Neural crest cell (in vitro differentiated cells): Measurements from ENCODE around the gene CTRL. TPM values are rescaled to one million over a fixed set of nuclear protein-coding genes. Genes with fewer than 3 reads are reported as not detected.
"Not testable (repeated sequence)": the region's sequence is repeated elsewhere in the genome, so short reads cannot be mapped to it uniquely, and the experiment has no call there.

Source experiments
- DNase-seq: peaks from one replicate; pipeline ENCODE4 v3.0.0; 2021; ENCODE audit warnings: low read depth, mixed read lengths, low spot score
- H3K27ac Mint-ChIP-seq: one replicate; pipeline ENCODE4 v1.8.0; 2021; ENCODE audit warnings: mild to moderate bottlenecking, mixed read lengths; ENCODE audit not compliant: unreplicated experiment
- H3K27me3 Mint-ChIP-seq: 2 replicates; pipeline ENCODE4 v1.8.0; 2021; ENCODE audit warnings: low read depth, mild to moderate bottlenecking, mixed read lengths
- H3K36me3 Mint-ChIP-seq: 2 replicates; pipeline ENCODE4 v1.8.0; 2021; ENCODE audit warnings: low read depth, mild to moderate bottlenecking, mixed read lengths
- H3K4me1 Mint-ChIP-seq: 2 replicates; pipeline ENCODE4 v1.8.0; 2021; ENCODE audit warnings: mixed read lengths
- H3K4me3 Mint-ChIP-seq: one replicate; pipeline ENCODE4 v1.8.0; 2021; ENCODE audit warnings: mild to moderate bottlenecking, mixed read lengths
- H3K9me3 Mint-ChIP-seq: 2 replicates; pipeline ENCODE4 v1.8.0; 2021; ENCODE audit warnings: mixed read lengths
- total RNA-seq: library from RNA; stranded (reverse); gene quantifications from 2 replicates; pipeline ENCODE4 v1.2.1, GENCODE V29; 2021
- TF ChIP-seq, protein P1 (sequence below): fragments of 200-600 bp; sonication (generic); conservative IDR thresholded peaks from 2 replicates; pipeline ENCODE4 v1.5.0; 2021; ENCODE audit warnings: antibody characterized with exemption, mild to moderate bottlenecking

The CTRL gene
- total RNA-seq, 1 donor from 2014 or later, result 3.0 TPM

DNA sequence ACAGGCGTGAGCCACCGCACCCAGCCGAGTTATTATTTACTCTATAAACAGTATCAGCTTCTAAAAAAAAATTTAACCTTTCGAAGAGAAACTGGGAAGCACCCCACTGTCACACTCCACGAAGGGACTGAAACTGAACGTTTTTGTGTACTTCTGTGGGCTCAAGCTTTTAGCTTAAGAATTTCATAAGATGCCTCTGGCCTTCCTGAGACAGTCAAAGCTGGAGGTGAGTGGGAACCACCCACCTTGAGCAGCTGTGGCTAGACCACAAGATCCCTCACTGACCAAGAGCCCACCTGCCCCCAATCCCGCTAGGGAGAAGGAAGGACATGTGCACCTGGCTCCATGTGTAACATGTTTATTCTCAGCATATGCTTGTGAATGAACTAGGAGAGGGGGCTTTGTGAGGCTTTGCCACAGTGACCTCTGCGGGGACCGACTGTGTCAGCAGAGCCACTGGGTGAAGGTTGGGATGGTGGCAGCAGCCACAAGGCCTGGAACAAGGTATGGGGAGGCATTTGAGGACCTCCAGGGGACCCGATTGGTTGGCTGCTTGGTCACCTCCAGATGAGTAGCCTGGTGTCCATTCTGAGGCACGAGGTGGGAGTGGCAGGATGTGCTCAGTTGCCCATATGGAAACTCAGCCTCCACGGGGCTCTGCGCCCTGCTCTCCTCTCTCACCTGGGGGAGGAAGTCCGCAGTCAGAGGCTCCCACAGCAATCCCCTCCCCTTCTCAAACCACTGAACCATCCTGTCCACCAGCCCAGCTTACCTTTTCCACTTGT lies 43.9 kb upstream of the CTRL start:
- H3K4me1 Mint-ChIP-seq, result no peaks in the 10 kb centered on the region
- no peak overlapping the region for H3K4me3 Mint-ChIP-seq
- TF ChIP-seq, protein P1, sequence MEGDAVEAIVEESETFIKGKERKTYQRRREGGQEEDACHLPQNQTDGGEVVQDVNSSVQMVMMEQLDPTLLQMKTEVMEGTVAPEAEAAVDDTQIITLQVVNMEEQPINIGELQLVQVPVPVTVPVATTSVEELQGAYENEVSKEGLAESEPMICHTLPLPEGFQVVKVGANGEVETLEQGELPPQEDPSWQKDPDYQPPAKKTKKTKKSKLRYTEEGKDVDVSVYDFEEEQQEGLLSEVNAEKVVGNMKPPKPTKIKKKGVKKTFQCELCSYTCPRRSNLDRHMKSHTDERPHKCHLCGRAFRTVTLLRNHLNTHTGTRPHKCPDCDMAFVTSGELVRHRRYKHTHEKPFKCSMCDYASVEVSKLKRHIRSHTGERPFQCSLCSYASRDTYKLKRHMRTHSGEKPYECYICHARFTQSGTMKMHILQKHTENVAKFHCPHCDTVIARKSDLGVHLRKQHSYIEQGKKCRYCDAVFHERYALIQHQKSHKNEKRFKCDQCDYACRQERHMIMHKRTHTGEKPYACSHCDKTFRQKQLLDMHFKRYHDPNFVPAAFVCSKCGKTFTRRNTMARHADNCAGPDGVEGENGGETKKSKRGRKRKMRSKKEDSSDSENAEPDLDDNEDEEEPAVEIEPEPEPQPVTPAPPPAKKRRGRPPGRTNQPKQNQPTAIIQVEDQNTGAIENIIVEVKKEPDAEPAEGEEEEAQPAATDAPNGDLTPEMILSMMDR, result no peak
- no peak for DNase-seq
- peaks cover 10% of the 10 kb centered on the region for H3K27me3 Mint-ChIP-seq
- H3K27ac Mint-ChIP-seq, result no peak overlapping the region
- H3K36me3 Mint-ChIP-seq, result no peaks in the 10 kb centered on the region
- H3K9me3 Mint-ChIP-seq, result no peaks in the 10 kb centered on the region

DNA sequence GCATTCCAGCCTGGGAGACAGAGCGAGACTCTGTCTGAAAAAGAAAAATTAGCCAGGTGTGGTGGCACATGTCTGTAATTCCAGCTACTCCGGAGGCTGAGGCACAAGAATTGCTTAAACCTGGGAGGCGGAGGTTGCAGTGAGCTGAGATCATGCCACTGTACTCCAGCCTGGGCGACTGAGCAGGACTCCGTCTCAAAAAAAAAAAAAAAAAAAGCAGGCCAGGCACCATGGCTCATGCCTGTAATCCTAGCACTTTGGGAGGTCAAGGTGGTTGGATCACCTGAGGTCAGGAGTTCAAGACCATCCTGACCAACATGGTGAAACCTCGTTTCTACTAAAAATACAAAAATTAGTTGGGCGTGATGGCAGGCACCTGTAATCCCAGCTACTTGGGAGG lies 40.6 kb upstream of the CTRL start:
- not testable (repeated sequence) for H3K4me3 Mint-ChIP-seq, H3K27ac Mint-ChIP-seq, H3K36me3 Mint-ChIP-seq, DNase-seq, H3K9me3 Mint-ChIP-seq
- peaks cover 16% of the 10 kb centered on the region for H3K4me1 Mint-ChIP-seq
- H3K27me3 Mint-ChIP-seq, result peaks cover 10% of the 10 kb centered on the region

DNA sequence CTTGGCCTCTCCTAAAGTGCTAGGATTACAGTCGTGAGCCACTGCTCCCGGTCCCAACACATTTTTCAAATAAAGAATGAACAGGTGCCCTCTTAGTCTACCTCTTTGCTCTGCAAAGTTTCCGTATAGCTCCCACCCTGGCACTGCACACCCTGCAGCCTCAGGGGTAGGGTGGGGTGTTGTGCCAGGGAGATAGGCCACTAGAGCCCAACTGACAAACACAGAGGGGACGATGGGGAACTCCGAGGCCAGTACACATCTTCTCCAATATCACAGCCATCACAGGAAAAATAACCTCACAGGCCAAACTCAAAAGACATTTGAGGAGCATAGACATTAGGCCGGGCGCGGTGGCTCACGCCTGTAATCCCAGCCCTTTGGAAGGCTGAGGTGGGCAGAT lies 39.4 kb upstream of the CTRL start:
- no peak for DNase-seq
- H3K36me3 Mint-ChIP-seq, result no peaks in the 10 kb centered on the region
- H3K27ac Mint-ChIP-seq, result no peak overlapping the region
- peaks cover 7% of the 10 kb centered on the region for H3K27me3 Mint-ChIP-seq
- TF ChIP-seq, protein P1, result no peak
- H3K4me3 Mint-ChIP-seq, result peak overlapping the region; percentile 78
- H3K4me1 Mint-ChIP-seq, result peaks cover 25% of the 10 kb centered on the region
- H3K9me3 Mint-ChIP-seq, result no peaks in the 10 kb centered on the region

DNA sequence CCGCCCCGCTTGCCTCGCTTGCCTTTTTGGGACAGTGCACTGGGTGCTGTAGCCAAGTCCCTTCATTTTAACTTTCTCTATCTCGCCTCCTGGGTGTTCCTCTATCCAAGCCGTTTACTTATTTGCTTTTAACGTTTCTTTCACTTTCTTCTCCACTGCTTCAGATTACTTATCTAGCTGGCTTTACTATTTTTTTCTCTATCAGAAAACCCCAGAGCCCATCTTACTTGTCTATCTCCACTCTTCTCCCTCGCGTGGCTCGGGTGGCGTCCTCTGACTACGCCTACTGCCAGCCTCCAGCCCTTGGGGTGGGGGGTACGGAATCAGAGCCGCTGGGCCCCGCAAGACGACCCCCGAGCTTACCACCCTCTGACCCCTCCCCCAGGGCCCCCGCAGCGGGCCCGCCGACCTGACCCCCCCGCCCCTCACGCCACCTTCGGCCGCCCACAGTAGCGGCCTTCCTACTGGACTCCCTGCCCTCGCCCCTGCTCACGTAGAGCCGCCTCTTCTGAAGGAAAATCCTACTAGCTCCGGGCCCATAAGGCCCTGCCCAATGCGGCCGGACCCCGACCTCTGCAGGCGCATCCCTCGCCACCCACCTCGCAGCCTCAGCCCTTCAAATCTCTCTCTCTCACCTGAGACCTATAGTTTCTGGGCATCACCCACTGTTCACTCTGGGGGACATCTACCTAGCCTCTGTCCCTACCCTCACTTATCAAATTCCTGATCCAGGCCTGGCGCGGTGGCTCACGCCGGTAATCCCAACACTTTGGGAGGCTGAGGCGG lies 37.8 kb upstream of the CTRL start:
- Mint-ChIP-seq H3K36me3 (no peaks in the 10 kb centered on the region), H3K4me1 (peaks cover 36% of the 10 kb centered on the region), H3K4me3 (peak overlapping the region; percentile 84), H3K27me3 (no peaks in the 10 kb centered on the region), H3K9me3 (no peaks in the 10 kb centered on the region), H3K27ac (no peak overlapping the region)
- TF ChIP-seq, protein P1, result no peak
- DNase-seq, result no peak

GRCh38 chr16:67968400-67969253 lies 37.0 kb upstream of the CTRL start, which contains the start of gene SLC12A4:
SLC12A4 (minus strand) TSS chr16:67968637; CDS start chr16:67968553, 84 bp downstream.
- TF ChIP-seq, protein P1, result no peak
- peak within 1 kb of the TSS; percentile 94 for H3K27ac Mint-ChIP-seq
- no peaks in the 10 kb centered on the region for H3K9me3 Mint-ChIP-seq
- DNase-seq, result peak; percentile 62
- peaks cover 38% of the 10 kb centered on the region for H3K4me1 Mint-ChIP-seq
- H3K36me3 Mint-ChIP-seq, result no peaks in the 10 kb centered on the region
- peak within 1 kb of the TSS; percentile 97 for H3K4me3 Mint-ChIP-seq
- H3K27me3 Mint-ChIP-seq, result no peaks in the 10 kb centered on the region
